IPS-18a (cell line): Measurements from ENCODE around the gene AHCTF1.

Experiments used
- H3K27ac ChIP-seq: one replicate; pipeline ENCODE4 v1.5.1; 2013; ENCODE audit warnings: low read length
- H3K27me3 ChIP-seq: one replicate; pipeline ENCODE4 v1.6.1; 2013; ENCODE audit warnings: mild to moderate bottlenecking, low read length; ENCODE audit not compliant: control insufficient read depth, insufficient read depth
- H3K36me3 ChIP-seq: one replicate; pipeline ENCODE4 v1.6.1; 2013; ENCODE audit warnings: low read depth, low read length; ENCODE audit not compliant: control insufficient read depth
- H3K4me1 ChIP-seq: one replicate; pipeline ENCODE4 v1.6.1; 2013; ENCODE audit warnings: low read depth, low read length; ENCODE audit not compliant: control insufficient read depth
- H3K4me3 ChIP-seq: one replicate; pipeline ENCODE4 v1.5.1; 2013; ENCODE audit warnings: low read length
- H3K9ac ChIP-seq: one replicate; pipeline ENCODE4 v1.6.1; 2013; ENCODE audit warnings: mild to moderate bottlenecking, low read length, moderate library complexity
- H3K9me3 ChIP-seq: one replicate; pipeline ENCODE4 v1.6.1; 2013; ENCODE audit warnings: low read depth, low read length; ENCODE audit not compliant: control insufficient read depth

Gene AHCTF1

DNA sequence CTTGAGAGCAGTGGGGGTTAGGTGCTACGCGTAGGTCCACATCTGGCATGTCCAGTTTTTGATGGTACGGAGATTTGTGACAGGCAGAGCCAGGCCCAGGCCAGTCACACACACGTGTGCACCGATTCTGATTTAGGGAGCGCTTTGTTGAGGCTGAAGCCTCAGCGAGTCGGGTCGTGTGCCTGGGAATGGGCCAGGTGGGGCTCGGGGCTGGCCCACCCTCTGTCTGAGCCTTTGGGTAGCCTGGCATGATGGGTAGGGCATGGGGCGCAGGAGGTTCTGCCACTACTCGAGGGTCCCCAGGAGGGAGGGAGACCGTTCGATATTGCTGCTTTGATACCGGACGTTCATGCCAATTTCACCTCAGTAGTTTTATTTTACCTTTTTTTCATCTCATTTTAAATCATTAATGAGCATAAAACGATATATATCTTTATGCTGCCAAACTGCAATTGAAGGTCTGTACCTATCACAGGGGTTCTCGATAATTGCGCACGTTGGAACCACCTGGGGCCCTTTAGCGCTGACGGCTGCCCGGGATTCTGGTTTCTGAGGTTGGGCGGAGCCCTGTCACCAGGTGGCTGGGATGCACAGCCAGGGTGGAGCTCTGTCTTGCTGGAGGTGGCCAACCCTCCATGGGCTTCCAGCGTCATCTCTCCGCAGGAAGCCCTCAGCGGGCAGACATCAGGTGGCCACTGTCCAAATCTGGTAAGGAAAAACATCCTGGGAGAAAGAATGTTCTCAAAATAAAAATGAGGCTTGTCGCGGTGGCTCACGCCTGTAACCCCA, 135.6 kb downstream of the AHCTF1 start:
- Histone ChIP-seq H3K9ac (no peak overlapping the region), H3K27me3 (no peaks in the 10 kb centered on the region), H3K4me3 (no peak overlapping the region), H3K27ac (no peak overlapping the region), H3K36me3 (no peaks in the 10 kb centered on the region), H3K4me1 (peaks cover 18% of the 10 kb centered on the region), H3K9me3 (no peaks in the 10 kb centered on the region)

DNA sequence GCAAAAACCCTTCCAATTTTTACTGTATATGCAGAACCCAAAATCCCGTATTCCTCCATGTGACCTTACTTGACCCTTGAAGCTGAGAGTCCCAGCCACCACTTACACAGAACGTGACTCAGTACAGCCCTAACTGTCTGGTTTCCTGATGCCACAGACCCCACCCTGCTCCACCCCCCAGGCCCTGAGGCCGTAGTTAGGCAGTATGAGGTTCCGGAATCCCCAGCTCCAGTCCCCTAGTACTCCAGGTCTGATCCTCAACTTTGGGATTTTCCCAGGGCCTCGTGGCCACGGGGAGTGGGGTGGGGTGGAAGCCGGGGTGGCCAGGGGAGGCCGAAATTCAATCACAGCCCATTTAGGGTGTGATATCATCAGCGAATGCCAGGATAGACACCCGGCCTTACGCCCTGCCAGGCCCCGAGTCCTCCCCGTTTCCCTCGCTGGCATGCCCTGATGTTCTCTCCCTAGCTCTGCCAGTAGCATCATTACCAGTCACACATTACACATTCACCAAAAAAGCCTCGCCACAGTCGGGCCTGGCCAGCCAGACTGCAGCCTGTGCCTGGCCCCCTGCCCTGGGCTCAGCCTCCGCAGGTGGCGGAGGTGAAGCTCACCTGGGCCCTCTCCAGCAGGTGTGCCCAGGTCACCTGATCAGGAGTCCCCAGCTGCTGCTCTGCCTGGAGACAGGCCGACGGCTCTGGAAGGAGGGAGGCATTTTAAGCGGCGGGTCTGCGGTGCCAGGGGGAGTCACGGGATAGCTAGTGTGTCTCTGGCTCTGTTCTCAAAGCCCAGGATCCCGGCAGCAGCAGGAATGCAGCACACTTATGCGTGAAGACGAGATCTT, 136.7 kb downstream of the AHCTF1 start:
- Histone ChIP-seq H3K27ac (no peak overlapping the region), H3K9me3 (no peaks in the 10 kb centered on the region), H3K27me3 (no peaks in the 10 kb centered on the region), H3K4me1 (peaks cover 18% of the 10 kb centered on the region), H3K9ac (no peak overlapping the region), H3K4me3 (no peak overlapping the region), H3K36me3 (no peaks in the 10 kb centered on the region)

DNA sequence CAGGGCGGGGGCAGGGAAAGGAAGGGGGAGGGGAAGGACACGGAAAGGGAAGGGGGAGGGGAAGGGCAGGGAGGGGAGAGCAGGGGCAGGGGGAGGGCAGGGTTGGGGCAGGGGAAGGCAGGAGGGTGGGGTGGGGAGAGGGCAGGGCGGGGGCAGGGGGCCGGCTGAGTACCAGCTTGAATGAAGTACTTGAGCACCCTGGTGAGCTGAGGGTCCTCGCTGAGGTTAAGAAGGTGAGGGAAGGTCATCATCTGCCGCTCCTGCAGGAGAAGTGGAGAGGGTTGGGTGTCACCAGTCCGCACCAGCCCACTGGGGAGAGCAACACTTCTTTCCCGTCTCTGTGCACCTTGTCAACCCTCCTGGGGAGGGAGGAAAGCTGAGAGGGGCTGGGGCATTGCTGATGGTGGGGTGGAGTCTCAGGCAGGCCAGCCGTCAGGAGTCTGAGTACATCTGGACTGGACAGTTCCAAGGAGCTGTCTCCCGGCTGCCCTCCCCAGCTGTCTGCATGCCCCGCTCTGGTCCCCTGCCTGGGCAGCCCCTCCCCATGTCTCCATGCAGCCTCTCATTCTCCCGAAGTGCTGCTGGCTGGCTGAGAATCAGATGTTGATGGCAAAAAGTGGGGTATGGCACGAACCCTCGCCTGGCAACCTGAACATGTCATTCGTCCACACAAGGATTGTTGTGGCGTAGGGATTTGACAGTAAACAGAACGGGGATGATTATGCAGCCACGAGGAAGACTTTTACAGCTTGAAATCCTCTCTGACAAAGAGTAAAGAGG, 137.5 kb downstream of the AHCTF1 start:
- peaks cover 24% of the 10 kb centered on the region for H3K4me1 ChIP-seq
- H3K9me3 ChIP-seq, result no peaks in the 10 kb centered on the region
- H3K27me3 ChIP-seq, result no peaks in the 10 kb centered on the region
- no peak overlapping the region for H3K4me3 ChIP-seq
- no peak overlapping the region for H3K27ac ChIP-seq
- no peaks in the 10 kb centered on the region for H3K36me3 ChIP-seq
- no peak overlapping the region for H3K9ac ChIP-seq

DNA sequence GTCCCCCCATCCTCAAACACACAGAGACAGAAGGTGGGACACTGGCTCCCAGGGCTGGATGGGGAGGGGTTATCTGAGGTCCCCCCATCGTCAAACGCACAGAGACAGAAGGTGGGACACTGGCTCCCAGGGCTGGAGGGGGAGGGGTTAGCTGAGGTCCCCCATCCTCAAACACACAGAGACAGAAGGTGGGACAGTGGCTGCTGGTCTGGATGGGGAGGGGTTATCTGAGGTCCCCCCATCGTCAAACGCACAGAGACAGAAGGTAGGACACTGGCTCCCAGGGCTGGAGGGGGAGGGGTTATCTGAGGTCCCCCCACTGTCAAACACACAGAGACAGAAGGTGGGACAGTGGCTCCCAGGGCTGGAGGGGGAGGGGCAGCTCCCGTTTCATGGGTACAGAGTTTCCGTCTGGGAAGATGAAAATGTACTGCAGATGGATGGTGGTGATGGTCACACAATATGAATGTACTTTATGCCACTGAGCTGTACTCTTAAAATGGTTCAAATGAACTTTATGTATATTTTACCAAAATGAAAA, 138.3 kb downstream of the AHCTF1 start:
- H3K4me3 ChIP-seq, result no peak overlapping the region
- H3K27me3 ChIP-seq, result no peaks in the 10 kb centered on the region
- peaks cover 26% of the 10 kb centered on the region for H3K4me1 ChIP-seq
- H3K27ac ChIP-seq, result no peak overlapping the region
- H3K9me3 ChIP-seq, result no peaks in the 10 kb centered on the region
- H3K9ac ChIP-seq, result no peak overlapping the region
- H3K36me3 ChIP-seq, result no peaks in the 10 kb centered on the region

DNA sequence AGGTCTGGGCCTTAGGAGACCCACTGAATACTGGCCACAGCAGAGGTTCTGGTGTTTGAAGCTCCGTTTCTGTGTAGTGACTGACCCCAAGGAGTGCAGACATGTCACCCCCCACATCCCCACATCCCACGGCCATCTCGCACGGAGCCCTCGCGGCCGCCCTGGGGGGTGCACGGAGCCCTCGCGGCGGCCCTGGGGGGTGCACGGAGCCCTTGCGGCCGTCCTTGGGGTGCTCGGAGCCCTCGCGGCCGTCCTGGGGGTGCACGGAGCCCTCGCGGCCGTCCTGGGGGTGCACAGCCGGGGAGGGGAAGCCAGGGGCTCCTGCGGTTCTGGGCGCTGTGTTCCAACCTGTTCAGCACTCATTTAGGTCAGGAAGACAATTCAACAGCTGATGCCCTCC, 139.1 kb downstream of the AHCTF1 start:
- H3K27ac ChIP-seq, result no peak overlapping the region
- H3K9me3 ChIP-seq, result no peaks in the 10 kb centered on the region
- no peaks in the 10 kb centered on the region for H3K27me3 ChIP-seq
- H3K4me3 ChIP-seq, result no peak overlapping the region
- peaks cover 26% of the 10 kb centered on the region for H3K4me1 ChIP-seq
- H3K9ac ChIP-seq, result no peak overlapping the region
- H3K36me3 ChIP-seq, result no peaks in the 10 kb centered on the region

DNA sequence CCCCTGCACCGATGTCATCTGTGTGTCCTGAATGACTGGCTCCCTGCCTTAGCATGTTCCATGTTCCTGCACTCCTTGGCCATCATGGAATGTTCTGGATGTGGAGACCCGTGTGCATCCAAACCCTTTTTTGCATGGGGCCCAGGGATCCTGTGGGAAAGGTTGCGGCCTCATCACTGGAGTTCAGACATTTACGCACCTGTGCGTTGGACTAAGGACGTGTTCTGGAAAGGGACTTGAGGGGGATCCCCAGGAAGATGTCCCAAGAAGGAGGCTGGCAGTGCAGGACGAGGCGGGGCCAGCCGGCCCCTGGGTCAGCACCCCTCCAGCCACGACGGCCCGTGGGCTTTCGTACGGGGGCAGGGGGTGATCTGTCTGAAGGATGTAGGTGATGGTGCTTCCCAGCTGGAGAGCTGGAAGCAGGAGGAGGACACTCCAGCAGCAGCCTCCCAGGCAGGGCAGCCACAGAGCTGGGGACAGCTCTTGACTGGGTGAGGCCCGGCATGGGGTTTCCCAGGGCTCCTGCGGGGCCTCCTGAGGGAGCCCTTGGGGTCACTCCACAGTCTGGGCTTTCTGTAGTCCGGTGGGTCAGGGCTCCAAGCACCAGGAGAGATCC, 140.3 kb downstream of the AHCTF1 start:
- Histone ChIP-seq H3K27me3 (no peaks in the 10 kb centered on the region), H3K36me3 (no peaks in the 10 kb centered on the region), H3K4me1 (peaks cover 26% of the 10 kb centered on the region), H3K9ac (no peak overlapping the region), H3K27ac (no peak overlapping the region), H3K4me3 (no peak overlapping the region), H3K9me3 (no peaks in the 10 kb centered on the region)

DNA sequence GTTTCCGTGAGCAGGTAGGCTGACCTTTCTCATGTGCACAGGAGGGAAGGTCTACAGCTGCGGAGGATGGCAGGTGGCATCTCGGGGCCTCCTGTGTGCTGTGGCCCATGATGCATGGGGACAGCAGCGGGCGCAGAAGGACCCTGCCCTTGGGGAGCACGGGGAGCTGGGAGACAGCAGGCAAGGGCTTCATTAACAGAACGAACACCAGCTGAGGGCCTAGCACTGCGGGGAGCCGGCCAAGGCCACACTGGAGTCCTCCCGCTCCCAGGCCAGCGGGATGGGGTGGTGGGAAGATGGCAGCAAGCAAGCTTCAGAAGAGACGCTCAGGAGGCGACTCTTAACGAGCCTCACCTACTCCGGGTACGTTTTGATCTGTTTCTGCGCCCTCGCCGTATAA, 140.9 kb downstream of the AHCTF1 start:
- Histone ChIP-seq H3K4me1 (peaks cover 26% of the 10 kb centered on the region), H3K27ac (no peak overlapping the region)

DNA sequence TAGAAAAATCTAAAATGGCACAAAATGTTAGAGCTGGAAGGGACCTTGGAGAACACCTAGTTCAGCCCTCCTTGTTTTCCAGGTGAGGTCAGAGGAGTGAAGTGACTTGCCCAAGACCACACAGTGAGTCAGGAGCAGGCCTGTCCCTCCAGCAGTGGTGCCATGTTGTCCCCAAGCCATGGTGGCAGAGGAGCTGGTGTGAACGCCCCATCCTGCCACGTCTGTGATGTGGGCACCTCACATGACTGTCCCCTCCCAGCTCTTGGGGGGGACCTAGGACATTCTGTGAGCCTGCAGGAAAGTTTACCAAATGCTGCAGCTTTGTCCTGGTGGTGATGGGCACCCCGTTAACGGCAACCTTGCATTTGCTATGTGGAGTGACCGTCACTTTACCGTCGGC, 141.4 kb downstream of the AHCTF1 start:
- Histone ChIP-seq H3K36me3 (no peaks in the 10 kb centered on the region), H3K4me1 (peaks cover 26% of the 10 kb centered on the region), H3K9ac (no peak overlapping the region), H3K27ac (no peak overlapping the region), H3K9me3 (no peaks in the 10 kb centered on the region), H3K4me3 (no peak overlapping the region), H3K27me3 (no peaks in the 10 kb centered on the region)

More for the DNA sequence above, 140.9 kb downstream of the AHCTF1 start:
- Histone ChIP-seq H3K27me3 (no peaks in the 10 kb centered on the region), H3K9ac (no peak overlapping the region), H3K36me3 (no peaks in the 10 kb centered on the region), H3K9me3 (no peaks in the 10 kb centered on the region), H3K4me3 (no peak overlapping the region)

DNA sequence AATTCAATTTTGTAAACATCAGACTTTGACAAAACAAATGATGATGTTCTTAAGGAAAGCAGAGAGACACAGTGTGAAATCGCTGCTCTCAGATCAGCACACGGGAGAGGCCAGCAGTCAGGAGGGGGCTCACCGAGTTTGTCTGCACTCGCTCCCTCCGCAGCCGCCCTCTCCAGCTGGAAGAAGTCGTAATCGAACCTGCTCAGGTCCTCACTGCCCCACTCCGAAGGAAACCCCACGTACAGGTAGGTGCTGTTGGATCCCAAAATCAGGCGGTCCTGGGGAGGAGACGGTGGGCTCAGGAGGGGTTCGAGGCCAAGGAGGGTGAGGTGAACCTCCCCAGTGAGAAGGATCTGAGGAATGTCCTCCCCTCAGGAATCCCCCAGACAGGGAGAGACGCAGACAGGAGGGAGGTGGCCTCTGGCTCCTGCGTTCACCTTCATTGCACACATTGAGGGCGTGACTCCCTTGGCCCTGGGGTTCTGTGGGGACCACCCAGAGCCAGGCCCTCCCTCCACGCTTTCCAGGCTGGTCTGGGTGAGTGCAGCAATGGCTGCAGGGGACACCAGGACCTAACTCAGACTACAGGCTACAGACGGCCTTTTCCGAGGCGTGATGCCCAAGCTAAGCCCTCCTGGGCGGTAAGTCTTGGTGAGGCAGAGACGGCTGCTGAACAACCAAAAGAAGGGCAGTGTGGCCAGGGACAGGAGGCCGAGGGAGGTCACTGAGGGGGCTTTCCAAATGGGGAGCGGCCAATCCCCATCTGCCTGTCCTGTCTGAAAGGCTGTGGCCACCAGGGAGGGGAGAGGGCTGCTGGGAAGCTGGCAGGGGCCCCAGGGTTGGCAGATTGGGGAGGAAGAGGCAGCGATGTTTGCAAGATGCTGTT, 142.1 kb downstream of the AHCTF1 start:
- no peaks in the 10 kb centered on the region for H3K27me3 ChIP-seq
- no peak overlapping the region for H3K9ac ChIP-seq
- no peaks in the 10 kb centered on the region for H3K36me3 ChIP-seq
- H3K4me3 ChIP-seq, result peak overlapping the region; percentile 12
- no peaks in the 10 kb centered on the region for H3K9me3 ChIP-seq
- no peak overlapping the region for H3K27ac ChIP-seq
- peaks cover 22% of the 10 kb centered on the region for H3K4me1 ChIP-seq
